Embryonic facial prominence (tissue), 1 donor: Measurements from ENCODE around the gene MTRR.
"Not testable (repeated sequence)": the region's sequence is repeated elsewhere in the genome, so short reads cannot be mapped to it uniquely, and the experiment has no call there.

Source experiments
- DNase-seq: peaks from one replicate; pipeline ENCODE4 v3.0.0-alpha.2; 2016; ENCODE audit errors: extremely low spot score

The MTRR gene

GRCh38 chr5:7897014-7897600 is 28.2 kb downstream of the MTRR start:
- DNase-seq: no peak

GRCh38 chr5:7902201-7902600 is 33.3 kb downstream of the MTRR start:
- DNase-seq: no peak

- no peak for DNase-seq
These were observed 34.0 kb downstream of the MTRR start for GRCh38 chr5:7902666-7903625.

GRCh38 chr5:7904170-7904569 is 35.2 kb downstream of the MTRR start:
- no peak for DNase-seq

GRCh38 chr5:7907612-7908011 is 38.7 kb downstream of the MTRR start:
- no peak for DNase-seq

- no peak for DNase-seq
These were observed 39.4 kb downstream of the MTRR start for GRCh38 chr5:7908317-7908716.

- no peak for DNase-seq
These were observed 41.9 kb downstream of the MTRR start for GRCh38 chr5:7910738-7911428.

- DNase-seq: not testable (repeated sequence)
These were observed 42.5 kb downstream of the MTRR start for GRCh38 chr5:7911429-7911771.

GRCh38 chr5:7916171-7916804 is 47.3 kb downstream of the MTRR start:
- no peak for DNase-seq

- no peak for DNase-seq
These were observed 48.5 kb downstream of the MTRR start for GRCh38 chr5:7917130-7918123.

GRCh38 chr5:7925961-7926695 is 57.2 kb downstream of the MTRR start:
- DNase-seq: no peak

GRCh38 chr5:7926720-7927119 is 57.8 kb downstream of the MTRR start:
- DNase-seq: no peak

GRCh38 chr5:7927466-7928375 is 58.8 kb downstream of the MTRR start:
- DNase-seq: peak; percentile 71

GRCh38 chr5:7930011-7930410 is 61.1 kb downstream of the MTRR start:
- DNase-seq: no peak

GRCh38 chr5:7941692-7942091 is 72.7 kb downstream of the MTRR start:
- DNase-seq: no peak

GRCh38 chr5:7947301-7947700 is 78.4 kb downstream of the MTRR start:
- no peak for DNase-seq
